NK-92 (cell line): ENCODE data around the gene RAP1GAP.
"Not testable (repeated sequence)": the region's sequence is repeated elsewhere in the genome, so short reads cannot be mapped to it uniquely, and the experiment has no call there.

Experiments
- DNase-seq: peaks from one replicate; lab custom pipeline; 2025; ENCODE audit not compliant: unreplicated experiment; lab: John Stamatoyannopoulos, UW

The RAP1GAP gene

DNA sequence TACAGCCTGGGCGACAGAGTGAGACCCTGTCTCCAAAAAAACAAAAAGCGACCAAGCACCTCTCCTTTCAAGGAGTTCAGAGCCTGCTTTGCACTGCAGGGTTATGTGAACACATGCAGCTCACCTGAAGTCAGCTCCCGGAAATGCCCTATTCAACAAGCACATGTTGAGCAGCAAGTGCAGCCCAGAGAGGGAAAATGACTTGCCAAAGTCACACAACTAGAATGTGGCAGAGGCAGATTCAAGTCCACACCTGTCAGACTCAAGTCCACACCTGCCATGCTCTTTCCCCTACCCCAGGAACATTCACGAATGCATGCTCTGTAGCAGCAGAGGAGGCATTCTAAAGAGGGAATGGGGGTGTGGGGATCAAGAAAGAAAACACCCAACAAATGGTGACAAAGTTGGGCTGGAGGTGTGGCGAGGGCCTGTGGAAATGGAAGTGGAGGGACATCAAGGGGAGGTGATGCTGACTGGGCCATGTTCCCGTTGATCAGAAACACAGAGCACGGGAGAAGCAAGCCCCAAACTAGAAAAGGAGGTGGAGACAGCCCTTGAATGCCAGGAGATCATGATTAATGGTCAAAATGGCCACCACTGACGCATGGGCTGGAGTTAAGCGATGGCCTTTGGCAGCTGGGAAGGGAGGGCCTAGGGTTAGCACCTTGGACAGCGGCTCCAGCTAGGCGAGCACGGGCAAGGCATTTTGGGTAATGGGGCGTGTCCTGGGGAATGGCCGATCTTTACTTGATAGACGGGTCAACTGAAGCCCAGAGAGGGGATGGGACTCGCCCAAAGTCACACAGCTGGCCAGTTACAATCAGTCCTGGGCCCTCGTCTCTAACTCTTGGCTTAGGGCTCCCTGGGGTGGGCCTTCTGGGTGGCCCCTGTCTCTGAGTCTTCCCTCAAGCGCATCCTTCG, 21.5 kb downstream of the RAP1GAP start:
- no peak for DNase-seq

DNA sequence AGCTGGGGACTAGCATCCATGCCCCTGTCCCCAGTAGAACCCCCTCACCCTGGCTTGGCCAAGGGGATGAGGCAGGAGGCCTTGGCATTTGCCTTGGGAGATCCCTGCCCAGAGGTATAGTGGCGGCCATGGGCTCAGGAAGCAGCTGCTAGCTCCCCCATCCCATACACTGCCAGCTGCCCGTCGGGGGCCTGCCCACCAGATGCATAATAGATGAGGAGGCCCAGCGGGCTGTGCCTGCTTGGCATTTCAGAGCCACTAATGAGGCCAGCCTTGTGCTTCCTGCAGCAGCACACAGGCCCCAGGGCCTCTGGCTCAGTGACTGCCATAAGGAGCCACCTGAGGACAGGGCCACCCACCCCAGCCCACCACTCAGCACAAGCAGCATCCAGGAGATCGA, 23.6 kb downstream of the RAP1GAP start:
- DNase-seq = no peak

DNA sequence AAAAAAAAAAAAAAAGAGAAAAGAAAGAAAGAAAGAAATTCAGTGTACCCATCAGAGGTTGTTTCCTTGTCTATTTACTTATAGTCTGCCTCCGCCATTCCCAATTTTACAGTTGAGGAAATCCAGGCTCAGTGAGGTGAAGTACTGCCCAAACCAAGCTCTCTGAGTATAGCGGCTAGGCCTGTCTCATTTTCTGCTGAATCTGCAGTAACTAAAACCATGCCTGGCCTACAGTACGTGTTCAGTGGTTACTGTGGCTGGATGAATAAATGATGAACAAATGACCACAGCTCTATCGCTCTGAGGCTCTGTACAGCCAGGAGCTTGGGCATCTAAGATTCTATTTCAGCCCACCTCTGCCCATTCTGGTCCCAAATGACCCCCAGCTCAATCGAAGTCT, 24.3 kb downstream of the RAP1GAP start:
- DNase-seq = no peak

DNA sequence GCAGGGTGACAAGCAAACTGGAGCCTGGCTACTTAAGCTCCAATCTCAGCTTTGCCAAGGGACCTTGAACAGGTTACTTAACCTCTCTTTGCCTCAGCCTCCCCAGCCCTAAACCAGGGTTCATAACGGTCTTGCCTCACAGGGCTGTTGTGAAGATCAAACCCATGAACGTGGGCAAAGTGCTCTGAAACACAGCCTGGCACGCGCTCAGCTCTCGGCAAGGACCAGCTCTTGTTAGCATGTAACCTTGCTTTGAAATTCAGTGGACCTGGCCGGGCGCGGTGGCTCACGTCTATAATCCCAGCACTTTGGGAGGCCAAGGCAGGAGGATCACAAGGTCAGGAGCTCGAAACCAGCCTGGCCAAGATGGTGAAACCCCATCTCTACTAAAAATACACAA, 24.8 kb downstream of the RAP1GAP start:
- DNase-seq = no peak

DNA sequence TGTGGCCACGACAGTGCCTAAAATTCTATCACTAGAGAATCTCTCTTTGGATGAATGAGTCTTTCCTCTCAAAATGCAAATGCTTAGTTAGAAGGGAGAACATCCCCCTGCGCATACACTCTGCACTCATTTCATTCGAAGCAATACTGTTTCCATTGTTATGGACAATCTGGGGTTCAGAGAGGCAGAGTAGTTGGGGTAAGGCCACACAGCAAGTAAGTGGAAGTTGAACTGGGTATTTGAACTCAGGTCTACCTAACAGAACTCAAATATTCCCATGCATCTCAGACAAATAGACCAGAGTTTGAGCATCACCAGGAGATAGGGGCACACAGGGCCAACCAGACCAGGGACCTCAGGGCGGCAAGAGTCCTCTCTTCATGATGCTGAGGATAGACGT, 25.5 kb downstream of the RAP1GAP start:
- no peak for DNase-seq

DNA sequence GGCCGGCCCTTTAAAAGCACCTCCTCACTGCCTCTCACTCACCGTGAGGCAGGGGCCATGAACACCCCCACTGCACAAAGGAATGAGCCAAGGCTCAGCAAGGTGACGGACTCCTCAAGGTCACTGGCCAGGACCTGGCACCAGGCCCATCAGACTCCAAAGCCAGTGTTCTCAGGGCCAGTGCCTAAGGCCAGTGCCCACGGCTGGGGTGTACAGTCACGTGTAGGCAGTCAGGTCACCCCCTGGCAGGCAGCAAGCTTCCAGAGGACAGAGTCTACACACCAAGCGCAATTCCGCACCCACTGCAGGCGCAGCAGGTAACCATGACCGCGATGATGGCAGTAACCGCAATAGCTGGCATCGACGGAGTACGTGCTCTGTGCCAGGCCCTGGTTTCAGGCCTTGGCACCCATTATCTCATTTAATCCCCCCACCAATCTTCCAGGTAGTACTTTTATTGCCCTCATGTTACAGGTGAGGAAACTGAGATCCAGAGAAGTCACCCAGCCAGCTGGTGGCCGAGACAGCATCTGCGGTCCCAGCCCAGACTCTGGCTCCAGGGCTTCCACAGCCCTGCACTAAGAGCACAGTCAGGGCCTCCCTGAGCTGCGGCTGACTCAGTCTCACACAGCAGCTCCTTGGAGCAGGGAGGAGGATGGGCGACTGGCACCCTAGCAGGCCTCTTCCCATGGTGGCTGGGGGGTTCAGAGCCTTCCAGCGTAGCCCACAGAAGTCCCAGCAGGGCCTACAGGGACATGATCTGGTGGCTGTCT, 27.0 kb downstream of the RAP1GAP start:
- no peak for DNase-seq

DNA sequence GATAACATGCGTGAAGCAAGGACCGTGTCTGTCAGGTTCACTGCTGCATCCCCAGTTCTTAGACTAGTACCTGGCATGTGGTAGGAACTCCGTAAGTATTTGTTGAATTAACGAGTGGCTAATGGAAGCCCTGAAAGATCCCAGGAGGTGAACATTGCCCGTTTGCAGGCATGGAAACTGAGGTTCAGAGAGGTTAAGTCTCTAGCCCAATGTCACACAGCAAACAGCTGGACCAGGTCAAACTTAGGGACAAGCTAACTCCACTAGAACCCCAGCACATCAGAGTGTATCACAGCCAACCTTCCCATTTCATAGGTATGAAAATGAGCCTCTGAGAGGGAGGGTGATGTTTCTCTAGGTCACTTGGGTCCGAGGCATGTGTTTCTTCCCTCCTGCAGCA, 27.6 kb downstream of the RAP1GAP start:
- DNase-seq = no peak

DNA sequence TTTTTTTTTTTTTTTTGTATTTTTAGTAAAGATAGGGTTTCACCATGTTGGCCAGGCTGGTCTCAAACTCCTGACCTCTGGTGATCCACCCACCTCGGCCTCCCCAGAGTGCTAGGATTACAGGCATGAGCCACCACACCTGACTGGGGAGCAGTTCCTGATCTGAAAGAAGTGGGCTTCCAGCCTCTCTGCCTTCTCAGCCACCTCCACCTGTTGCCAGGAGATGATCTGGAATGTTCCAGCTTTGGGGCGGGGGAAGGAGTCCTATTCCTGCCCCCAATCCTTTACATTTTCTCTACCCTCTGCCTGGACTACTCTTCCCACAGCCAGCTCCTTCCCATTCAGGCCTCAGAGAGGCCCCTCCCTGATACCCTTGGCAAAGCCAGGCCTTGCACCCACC, 28.1 kb downstream of the RAP1GAP start:
- DNase-seq = no peak

DNA sequence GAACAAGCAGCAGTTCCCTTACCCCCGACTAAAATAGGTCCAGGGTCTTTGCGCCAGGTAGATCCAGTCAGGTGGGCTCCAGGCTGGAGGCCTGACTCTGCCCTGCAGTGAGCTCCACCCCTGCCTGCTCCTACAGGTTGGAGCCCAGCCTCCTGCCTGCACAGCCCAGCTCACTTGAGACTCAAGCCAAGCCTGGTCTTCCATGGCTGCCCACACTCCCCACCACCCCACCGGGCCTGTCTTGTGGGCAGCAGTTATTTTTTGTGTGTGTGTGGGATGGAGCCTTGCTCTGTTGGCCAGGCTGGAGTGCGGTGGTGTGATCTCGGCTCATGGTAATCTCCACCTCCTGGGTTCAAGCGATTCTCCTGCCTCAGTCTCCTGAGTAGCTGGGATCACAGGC, 28.5 kb downstream of the RAP1GAP start:
- no peak for DNase-seq

DNA sequence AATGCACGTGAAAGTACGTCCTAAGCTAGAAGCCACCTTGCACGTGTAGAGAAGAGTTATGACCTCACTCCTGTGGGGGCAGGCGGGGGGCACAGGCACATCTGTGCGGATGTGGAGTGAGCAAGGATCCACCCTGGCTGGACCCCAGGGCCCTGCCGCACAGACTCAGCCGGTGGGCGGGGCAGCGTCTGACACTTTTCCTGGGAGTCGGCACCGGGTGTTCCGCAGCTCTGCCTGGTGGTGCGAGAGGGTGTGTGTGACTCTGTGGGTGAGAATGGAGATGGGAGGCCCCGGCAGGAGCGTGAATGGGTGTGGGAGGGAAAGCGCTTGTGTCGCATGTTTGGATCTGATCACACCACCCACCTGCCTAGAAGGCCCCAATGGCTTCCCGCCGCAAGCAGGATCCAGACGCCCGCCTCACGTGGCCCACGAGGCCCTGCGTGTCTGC, 29.5 kb downstream of the RAP1GAP start:
- DNase-seq = no peak

DNA sequence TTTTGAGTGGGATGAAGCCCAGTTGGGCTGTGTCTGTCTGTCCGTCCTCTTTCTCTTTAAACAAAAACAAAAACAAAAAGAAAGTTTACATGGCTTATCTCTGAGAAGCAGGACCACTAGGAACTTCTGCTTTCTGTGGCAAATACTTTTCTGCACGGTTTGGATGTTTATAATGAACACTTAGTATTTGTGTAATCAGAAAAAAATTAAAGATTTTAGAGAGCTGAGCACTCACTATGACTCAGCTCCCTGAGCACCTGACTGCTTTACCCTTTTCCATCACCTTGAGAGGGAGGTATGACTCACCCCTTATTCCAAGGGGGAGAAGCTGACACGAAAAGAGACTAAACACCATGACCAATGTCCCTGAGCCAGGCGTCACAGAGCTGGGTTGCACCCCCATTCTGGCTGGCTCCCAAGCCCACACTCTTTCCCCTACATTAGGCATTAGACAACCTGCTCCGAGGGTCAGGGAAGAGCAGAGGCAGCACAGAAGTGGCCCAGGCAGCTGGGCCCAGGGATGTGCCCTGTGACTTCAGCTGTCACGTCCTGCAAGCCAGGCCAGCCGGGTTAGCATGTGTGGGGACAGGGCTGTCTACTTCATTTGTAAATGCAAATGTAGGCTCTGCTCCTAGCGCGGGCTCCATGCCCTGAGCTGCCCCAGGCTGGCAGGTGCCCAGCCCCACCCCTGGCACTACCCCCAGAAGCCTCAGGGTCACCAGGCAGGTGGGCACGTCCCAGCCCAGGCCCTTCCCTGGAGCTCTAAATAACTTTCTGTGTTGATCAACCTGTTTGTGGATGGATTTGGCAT, 30.4 kb downstream of the RAP1GAP start:
- no peak for DNase-seq

DNA sequence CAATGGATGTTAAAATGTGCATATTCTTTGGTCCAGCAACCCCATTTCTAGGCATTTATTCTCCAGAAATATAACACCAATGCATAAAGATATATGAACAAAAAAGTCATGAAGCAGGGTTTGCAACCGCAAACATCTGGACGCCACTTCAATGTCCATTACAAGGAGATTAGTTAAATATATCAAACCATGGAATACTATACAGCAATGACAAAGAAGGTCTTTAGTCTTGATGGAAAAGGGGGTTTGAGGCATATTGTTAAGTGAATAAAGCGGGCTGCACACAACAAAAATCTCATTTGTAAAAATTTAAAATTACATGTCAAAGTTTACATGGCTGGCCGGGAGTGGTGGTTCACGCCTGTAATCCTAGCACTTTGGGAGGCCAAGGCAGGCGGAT, 31.6 kb downstream of the RAP1GAP start:
- no peak for DNase-seq

DNA sequence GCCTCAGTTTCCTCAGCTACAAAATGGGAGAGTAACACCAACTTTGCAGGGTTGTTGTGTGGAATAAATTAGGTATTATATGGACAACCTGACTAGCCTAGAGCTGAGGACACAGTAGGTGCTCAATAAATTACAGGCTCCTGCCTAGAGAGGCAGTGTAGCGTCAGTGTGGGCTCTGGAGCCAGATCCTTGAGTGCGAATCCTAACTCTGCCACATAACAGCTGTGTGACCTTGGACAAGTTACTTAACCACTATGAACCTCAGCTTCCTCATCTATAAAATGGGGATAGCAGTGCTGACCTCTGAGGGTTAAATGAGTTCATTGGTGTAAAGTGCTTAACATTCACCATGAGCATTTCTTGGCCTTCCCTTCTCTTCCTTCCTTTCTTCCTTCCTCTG, 33.1 kb downstream of the RAP1GAP start:
- no peak for DNase-seq

DNA sequence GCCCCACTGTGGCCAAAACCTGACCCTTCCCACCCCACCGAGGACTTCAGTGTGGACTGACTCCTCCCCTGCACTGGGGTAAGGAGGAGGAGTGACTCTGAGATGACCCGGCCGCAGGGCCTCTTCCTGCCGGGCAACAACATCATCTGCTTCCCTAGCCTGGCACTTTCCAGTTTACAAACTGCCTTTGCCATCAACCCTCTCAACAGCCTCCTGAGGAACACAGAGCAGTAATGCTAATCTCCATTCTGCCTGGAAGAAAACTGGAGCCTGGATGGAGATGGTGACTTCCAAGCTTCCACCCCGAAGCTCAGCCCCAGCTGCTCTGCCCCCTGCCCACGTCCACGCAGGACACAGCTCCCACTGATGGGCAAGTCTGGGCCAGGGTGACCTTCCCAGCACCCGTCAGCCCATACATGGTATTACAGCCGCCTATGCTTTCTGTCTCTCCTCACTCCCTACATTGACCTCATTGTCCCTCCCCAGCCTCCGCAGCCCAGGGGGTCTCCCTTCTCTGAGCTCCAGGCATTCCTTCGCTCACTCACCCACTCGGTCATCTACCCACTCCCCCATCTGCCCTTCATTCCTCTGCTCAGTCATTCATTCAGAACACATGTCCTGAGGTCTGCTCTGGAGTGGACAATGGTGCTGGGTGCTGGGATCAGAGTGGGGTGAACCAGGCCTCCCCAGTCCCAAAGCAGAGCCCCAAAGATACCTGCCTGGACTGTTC, 34.2 kb downstream of the RAP1GAP start:
- no peak for DNase-seq

DNA sequence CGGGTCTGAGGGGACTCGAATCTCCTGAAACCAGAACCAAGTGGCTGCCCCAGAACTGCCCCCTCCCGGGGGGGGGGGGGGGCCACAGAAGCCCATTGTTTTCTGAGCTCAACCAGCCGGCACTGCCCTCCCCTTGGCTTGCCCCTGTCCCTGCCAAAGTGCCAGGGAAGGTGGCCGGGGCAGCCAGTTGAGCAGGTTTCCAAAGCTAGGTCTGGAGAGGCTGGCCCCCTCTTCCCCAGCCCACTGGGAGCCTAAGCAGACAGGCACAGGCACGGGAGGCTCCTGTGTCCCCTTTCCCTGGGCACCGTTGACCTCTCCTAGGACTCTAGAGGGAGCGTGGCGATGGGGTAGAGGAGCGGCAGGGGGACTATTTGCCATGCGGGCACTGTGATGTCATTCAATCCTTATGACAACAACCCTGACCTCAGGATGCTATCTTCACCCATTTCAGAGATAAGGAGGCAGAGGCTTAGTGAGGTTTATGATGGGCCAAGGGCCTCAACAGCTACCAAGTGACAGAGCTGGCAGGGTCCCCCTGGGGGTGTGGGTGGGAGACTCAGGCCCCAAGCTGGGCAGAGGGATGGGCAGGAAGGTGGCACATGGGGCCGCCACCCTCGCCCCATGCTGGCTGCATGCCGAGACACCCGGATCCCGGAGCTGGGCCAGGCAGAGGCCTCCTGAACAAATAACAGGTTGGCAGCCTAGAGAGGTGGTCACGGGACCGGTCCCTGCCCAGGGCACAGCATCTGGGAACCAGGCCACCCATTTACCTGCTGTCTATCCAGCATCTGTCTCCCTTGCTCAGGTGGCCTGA, 35.0 kb downstream of the RAP1GAP start:
- no peak for DNase-seq

DNA sequence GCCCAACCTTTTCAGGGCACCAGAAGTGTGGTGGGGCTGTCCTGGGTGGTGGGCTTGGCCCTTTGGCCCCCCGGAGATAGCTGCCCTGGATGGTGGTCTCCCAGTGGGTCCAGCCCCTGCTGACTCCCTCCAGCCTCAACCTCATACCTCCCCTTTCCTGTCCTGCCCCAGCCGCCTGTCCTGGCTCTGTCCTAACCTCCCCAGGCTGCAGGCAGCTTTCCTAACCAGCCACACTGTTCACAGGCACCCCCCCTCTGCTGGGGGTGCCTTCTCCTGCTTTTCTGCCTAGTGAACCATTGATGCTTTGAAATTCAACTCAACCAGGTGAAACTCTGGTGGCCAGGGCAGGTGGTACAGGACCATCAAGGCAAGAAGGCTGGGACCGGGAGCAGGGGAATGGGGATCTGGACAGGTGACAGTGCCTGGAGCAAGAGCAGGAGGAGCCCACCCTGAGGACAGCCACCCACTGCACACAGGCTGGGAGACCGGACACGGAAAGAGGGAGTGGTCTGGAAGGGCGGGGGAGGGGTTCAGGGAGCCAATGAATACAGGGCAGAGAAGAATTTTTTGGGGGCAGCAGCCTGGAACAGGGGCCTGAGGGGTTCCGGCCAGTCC, 35.9 kb downstream of the RAP1GAP start:
- no peak for DNase-seq

DNA sequence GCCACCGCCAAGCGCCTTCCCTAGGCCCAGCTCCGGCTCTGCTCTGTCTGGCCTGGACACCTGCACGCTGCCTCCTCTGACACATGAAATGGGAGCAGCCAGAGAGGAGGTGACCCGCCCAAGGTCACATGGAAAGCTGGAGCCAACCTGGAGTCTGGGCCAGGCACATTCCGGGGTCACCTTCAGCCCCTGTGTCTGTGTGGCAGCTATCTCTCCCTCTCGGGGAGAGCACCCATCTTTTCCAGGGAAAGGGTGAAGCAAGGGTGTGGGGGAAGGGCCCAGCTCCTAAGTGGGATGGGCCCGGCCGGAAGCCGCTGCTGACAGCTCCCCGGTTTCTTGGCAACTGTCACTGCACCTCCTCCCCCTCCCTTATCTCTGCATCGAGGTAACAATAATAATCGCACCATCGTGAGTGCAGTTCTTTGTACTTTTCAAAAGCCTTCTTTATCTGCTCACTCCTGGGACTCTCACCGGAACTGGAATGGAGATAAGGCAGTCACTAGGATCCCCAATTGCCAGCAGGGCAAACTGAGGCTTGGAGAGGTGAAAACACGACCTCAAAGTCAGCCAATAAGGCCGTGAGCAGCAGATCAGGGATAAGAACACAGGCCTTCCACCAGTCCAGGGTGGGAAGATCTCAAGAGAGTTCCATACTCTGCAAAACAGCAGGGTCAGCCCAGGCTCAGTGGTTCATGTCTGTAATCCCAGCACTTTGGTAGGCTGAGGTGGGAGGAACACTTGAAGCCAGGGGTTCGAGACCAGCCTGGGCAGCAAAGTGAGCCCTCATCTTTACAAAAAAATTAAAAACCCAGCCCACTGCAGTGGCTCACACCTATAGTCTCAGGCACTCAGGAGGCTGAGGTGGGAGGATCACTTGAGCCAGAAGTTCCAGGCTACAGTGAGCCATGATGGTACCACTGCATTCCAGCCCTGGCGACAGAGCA, 36.9 kb downstream of the RAP1GAP start:
- DNase-seq = no peak

DNA sequence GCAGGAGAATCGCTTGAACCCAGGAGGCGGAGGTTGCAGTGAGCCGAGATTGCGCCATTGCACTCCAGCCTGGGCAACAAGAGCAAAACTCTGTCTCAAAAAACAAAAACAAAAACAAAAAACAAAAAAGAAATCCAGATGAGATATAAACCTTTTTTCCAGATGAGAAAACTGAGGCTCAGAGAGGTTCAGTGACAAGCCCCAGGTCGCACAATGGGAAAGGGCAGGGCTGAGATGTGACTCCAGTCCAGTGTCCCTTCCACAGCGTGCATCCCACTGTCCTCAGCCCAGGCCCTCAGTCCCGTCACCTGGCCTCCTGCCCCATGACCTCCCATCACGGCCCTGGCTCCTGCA, 37.6 kb downstream of the RAP1GAP start:
- DNase-seq = not testable (repeated sequence)
